HG03039 (cell line): ENCODE measurements around the gene EDAR.
A peak's percentile ranks its signal among the peaks of the same experiment; 100 is the strongest.

Experiments
- ATAC-seq: cut with Tn5 transposase; IDR thresholded peaks from one replicate; pipeline ENCODE4 v1.9.1; 2021; ENCODE audit warnings: mild to moderate bottlenecking, moderate library complexity; ENCODE audit not compliant: unreplicated experiment

The EDAR gene

DNA sequence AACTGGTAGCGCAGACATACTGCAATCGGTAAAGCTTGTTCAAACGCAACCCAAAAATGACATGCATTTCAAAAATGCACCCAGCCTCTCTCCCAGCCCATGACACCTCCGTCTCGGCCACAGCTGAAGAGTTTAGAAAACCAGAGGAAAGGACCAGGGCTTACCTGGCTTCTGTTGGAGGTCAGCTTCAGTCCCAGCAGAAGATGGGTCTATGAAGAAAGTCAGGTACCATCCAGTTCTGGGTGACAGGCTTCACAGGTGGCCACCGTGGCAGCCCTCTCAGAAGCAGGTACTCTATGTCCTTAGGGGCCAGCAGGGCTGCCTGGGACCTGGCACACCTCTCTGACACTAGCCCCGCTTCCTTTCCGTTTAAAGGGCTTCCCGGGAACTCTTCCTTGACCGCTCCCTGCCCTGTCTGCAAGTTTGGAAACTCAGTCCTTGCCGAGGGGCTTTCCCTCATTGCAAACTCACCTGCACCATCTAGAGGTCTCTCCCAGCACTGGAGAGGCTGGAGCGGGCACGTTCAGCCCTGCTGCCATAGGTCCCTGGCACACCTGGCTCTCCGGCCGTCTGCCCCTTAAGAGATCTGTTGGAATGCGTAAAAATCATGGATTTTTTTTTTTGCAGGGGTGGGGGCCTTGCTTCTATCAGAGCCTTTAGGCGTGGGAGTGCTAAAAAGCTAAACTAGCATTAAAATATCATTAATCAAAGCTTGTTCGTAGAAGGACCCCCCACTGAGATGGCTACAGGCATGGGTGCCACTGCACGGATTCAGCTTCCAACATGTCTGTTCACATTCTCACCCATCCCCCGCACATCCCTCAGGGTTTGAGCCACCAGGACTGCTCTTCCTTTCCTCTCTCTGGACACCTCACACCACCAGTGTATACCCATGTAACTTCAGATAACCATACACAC, at the start of gene EDAR:
EDAR (minus strand) TSS at position 425 of the 918 bp plus-strand sequence. CDS start 58,206 bp downstream, outside the sequence.
- no peak for ATAC-seq

DNA sequence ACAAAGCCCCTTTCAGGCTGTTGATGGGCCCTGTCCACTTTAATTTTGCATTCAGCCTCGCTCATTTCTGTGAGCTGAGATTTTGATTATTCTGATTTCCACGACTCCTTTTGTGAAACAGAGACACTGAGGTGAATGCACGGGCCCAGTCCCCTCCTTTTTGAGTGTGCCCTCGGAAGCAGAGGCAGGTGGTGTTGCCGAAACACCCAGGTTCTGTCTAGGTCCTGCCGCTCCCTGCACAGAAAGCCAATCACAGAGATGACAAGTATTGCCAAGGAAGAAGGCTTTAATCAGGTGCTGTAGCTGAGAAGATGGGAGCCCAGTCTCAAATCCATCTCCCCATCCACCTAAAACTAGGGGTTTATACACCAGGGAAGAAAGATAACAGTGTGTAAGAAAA, 44.2 kb upstream of the EDAR start:
- no peak for ATAC-seq

DNA sequence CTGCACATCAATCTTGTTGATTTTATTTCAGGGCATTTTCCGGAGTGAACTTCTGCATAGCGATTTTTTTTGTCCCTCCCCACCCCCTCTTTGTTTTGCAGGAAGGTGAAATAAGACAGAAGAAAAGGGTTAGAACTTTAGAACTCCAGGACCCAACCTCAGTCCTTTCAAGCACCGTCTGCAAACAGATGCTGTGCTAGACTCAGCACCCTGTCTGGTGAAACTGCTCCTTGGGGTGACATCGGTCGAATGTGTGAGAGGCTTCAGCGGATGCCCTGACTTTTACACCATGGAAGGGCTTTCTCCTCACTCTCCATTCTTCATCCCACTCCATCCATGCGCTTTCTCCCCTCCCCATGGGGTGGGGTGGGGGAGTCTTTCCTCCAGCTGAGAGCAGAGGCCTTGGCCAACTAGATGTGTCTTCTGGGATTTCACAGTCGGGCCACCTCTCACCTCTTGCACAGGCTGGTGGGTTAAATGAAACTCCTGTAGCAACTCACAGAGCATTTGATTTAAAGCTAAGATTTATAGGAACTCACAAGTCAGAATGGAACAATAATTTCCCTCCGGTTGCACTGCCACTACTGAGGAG, 43.3 kb upstream of the EDAR start:
- no peak for ATAC-seq

DNA sequence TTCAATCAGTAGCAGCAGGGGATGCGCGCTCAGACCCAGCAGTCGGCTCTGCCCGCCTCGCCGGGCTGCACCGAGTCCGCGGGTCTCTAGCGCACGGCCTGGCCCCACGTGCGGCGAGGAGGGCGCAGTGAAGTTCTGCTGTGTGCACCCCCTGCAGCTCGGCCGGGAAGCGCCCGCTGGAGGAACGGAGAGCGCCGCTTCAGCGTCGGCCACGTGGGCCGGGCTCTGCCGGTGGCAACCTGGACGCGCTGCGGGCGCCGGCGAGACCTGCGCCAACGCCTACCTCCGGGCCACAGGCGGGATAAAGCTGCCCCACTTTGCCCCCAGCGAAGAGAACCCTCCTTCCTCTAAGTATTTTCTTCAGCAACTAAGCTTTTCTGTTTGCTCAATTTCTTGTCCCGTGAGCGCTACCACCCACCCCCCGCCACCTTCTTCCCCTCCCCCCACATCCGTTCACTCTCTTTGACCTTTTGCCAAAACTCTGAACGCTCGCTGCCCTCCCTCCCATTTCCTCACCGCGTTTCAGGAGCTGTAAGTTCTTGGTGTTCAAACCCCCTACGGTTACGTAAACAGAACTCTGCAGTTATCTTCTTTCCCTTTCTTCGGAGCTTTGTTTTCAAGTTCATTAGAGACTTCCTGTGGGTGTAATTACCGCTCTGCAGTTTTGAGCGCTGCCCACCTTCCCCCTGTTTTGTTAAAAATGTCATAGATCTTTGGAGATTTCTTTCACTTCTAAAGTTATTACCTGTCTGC, 42.6 kb upstream of the EDAR start:
- peak; percentile 43 for ATAC-seq

DNA sequence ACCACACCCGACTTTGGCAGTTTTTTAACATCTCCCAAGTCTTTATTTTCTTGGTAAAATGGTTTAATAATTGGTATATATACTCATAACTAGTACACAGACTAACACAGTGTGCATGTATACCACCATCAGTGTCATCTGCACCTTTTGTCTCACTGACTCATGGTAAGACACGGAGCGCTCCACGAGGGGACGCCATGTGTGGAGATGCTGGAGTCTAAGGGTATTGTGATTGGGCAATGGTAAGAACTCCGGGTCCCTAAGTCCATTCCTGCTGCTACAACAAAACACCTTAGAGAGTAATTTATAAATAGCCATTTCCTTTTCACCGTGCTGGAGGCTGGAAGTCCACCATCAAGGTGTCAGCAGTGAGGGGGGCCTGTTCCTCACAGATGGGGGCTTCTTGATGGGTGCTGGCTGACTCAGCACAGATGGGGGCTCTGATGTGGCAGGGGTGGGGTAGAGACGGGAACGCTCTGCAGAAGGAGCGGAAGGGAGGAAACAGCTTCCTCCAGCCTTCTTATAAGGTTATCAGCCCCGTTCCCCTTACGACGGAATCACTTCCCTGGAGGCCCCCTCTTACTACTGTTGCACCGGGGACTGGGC, 42.0 kb upstream of the EDAR start:
- peak; percentile 8 for ATAC-seq

DNA sequence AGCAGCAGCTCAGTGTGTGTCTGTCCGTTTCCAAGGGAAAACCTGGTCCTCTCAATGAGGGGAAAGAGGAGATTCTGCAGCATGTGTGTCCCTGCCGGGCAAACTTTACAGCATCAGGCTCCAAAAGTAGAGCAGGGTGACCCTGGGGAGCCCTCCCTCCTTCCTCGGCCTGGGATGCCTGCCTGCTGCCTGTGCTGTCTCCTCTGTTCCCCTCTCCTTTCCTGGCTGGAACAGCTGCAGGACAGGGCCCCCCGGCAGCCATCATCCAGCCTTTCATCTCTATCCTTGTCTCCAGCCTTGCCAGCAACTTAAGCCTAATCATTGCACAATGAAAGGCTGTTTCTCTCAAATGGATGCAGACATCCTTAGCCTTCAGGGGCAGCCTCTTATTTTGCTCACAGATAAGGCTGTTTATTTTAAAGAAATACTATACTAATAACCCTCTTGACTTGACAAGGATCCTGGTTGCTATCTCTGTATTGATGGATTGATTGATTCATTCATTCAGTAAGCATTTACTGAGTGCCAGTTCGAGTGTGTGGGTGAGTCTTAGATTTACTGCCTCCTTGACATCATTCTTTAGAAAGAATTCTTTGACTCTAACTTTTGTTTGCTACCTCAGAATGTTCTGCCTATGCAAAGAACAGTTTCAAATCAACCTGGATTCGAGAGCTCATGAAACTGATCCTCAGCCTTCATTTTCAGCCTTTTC, 40.6 kb upstream of the EDAR start:
- no peak for ATAC-seq

DNA sequence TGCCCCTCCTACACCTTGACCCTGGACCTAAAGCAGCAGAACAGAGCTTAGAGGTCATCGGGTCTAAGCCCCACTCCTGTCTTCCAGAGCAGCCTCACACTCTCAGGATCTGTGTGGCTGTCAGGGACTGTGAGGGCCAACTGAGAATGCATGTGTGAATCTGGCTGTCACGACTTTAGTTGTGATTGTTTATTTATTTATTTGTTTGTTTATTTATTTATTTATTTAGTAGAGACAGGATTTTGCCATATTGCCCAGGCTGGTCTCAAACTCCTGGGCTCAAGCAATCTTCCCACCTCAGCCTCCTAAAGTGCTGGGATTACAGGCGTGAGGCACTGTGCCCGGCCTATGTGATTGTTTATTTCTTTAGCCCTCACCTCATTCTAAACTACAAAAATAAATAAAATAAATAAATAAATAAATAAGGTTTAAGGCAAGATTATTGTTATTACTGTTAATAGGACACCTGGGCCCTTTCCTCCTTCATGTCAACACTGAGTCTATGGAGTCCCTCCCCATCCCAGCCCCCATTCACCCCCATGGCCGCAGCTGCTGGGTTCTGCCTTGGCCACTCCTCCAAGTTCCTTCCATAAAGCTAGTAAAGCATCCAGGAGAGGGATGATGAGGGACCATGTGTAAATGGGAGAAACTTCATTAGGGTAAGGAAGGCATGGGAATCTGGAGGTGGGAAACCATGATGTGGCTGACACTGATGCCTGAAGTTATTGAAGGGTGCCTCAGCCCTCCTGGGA, 39.9 kb upstream of the EDAR start:
- ATAC-seq, result no peak

DNA sequence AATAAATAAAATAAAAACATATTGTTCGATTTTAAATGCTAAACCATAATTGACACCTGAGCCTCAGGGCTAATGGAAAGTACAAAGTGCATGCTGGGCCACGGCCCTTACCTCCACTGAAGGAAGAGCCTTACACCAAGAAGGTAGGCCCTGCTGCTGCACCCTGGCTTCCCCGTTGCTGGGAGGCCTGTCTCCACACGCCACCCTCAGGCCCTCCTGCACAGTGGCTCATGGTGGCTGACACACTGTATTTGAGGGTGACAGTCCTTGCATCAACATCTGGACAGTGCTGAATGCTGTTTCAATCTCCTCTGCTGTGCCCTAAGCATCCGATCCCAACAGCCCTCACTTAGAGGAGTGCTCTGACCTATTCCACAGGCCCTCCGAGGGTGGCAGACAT, 39.3 kb upstream of the EDAR start:
- ATAC-seq, result no peak

DNA sequence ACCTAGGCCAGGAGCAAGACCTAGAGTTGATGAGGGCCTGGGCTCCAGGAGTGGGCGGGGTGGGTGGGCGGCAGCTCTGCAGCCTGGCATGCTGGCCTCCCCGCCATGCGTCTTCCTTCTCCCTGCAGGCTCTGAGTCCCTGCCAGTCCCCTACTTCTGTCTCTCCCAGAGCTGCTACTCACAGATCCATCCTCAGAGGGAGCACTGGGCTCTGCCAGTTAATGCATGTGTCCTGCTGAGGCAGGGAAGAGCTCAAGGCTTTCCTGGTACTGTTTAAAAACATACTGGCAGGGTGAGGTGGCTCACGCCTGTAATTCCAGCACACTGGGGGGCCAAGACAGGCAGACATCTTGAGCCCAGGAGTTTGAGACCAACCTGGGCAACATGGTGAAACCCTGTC, 38.7 kb upstream of the EDAR start:
- no peak for ATAC-seq

DNA sequence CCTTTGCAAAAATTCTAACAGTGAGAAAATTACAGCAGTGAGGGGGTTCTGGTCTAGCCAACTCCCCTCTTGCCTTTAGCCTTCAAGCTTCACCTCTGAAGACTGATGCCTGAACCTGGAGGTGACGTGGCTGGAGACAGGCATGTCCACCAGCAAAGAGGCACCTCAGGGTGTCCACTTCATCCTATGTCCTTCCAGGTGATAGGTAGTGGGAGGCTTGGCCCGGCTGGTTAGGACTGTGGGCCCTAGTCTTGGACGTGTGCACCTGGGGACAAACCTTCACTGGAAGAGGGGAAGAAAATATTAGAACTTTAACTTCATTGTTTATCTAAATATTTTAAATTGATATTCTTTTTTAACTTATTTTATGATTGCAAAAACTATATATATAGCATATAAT, 35.5 kb upstream of the EDAR start:
- ATAC-seq, result no peak

DNA sequence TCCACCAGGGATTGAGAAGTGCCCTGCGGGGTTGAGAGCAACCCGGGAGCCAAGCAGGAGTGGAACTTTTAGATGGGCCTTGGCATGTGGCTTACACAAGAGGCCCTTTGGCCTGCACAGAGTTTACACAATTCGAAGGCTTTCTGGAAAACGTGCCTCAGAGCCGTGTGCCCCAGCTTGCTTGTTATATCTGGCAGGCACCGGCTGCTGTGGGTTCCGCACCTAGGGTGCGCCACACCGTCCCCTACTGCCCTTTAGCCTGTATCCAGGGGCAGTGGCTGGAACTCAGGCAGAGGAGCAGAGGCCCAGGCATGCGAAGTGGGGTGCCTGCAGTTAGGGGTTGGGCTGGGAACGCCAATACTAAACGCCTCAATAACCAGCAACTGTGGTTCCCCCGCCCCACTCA, 32.9 kb upstream of the EDAR start:
- no peak for ATAC-seq

DNA sequence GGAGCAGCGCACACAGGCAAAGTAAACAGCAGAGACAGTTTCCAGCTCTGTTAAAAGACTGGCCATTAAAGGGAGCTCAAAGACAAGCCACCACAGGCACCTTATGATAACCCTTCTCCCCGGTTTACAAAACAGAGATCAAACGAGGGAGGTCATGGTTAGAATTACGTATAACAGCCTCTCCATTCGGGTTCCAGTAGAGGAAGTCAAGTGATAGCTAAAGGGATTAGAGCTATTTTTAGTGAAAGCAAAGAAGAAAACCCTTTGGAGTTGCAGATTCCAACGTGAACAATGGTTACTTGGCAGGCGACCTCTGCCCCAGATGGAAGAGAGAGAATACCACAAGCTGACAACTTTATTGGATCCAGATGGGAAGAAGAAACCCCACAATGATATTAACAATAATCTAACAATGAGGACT, 31.2 kb upstream of the EDAR start:
- ATAC-seq, result no peak

DNA sequence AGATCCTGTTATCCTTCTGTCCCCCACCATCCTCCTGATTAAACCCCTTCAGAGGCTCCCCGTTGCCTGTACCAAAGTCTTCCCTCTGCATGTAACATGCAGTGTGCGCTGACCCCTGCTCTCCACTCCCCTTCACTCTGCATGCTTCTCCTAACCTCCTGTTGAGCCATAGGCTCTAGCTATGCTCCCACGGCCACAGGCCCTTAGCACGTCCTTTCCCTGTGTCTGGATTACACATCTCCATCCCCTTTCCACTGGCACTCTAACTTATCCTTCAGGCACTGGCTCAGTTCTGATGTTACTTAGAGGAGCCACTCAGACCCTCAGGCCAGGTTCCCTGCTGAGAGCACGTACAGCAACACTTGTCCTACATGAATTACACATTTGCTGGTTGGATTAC, 29.4 kb upstream of the EDAR start:
- no peak for ATAC-seq

DNA sequence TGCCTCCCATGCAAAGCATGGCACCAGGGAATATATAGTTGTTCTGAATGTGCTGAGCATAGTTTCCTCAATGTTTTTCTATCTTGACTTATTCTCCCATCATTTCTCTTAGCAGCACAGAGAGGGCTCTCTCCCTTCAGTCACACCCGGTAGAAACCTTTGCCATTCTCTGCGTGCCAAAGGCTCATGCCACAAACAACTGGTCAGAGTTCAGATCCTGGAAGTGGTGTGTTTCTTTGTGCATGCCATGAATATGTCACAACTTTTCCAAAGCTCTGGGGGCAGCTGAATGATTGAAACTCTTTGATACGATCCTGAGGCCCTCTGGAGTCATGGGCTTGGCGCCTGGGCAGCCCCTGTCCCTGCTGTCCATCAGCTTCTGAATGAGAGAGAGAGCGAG, 28.0 kb upstream of the EDAR start:
- no peak for ATAC-seq

DNA sequence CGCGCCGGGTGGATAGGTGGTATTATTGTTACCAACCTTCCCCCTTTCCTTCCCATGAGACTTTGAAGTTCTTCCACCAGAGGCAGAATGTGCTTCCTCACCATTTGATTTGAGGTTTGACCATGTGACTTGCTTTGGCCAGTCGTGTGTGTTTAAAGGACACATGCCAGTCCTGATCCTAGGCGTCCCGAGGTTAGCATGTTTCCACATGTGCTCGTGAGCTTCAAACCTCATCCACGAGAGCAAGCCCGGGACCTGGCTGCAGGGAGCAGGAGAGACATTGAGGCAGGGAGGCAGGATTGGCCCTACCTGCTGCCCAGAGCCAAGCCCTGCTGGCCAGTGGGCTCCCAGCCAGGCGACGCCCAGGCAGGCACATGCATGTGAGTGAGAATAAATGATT, 27.4 kb upstream of the EDAR start:
- no peak for ATAC-seq

DNA sequence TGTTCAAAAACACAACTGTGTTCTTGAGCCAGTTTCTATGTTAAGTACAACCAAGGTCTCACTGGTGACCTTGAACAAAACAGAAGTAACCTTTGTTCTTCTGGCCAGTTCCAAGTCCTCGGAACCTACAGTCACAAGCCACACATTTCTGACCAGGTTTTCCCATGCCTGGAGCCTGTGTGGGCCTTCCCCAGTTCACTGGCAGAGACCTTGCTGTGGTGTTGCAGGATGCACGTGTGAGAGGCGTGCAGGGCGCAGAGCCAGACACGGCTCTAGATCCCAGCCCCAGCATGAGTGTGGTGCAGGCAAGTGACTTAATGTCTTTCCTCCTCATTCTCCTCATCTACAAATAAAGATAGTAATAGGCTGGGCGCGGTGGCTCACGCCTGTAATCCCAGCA, 25.5 kb upstream of the EDAR start:
- ATAC-seq, result no peak

DNA sequence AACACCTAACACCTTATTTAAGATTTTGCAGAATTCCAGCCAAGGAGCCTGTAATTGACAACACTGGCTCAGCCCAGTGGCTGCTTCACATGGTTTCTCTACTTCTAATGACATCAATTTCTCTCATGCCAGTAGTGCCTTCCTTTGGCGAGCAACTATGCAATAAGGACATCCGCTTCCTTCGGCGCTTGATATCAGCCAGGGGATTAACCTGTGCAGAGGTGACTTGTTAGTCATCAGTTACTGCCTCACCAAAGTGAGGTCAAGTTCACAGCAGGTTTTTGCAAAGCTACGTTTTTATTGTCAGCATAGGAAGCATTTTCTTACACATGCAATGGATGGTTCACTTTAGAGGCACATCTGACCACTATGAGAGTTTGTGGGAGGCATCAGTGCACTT, 24.0 kb upstream of the EDAR start:
- no peak for ATAC-seq

DNA sequence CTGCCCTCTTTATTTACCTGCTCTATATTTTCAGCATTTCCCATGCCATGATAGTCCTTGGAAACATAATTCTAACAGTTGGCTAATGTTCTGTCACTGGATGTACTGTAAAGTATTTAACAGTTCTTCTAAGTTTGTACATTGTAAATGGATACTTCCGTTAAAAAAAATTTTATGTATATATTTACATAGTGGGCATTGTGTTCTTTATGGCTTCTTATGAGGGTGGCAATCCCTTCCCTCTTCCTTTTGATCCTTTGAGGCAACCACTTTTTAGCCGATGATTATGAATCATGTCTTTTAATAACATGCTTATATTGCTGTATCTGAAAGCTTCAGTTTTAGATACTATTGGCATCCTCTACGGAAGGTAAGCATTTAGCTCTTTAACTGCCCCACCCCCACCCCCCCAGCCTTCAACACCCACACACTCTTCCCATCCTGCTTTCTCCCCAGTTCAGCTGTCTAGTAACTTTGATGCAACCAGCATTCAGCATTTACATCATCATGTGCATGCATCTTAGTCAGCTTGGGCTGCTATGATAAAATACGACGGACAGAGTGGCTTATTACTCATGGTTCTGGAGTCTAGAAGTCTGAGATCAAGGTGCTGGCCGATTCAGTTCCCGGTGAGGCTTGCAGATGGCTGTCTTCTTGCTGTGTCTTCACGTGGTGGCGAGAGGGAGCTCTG, 21.0 kb upstream of the EDAR start:
- no peak for ATAC-seq

DNA sequence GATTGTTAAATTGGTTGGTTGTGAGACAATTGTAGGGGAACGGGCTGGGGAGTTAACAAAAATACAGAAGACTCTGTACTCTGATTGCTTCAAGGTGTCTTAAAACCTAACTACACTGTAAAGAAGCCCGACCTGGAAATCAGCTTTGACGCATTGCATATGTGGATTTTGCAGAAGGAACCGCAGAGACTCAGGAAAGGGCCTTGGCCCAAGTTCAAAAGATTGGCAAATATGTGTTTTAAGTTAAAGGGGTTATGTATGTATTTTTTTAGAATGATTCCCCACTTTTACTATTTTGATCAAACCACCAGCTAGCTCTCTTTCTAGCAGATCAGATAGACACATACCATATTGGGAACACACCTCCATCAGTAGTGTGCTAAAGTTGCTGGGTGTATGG, 18.0 kb upstream of the EDAR start:
- no peak for ATAC-seq
